Breast epithelium (tissue), 4 donors: ENCODE data around the gene MCF2L2. TPM values are rescaled to one million over a fixed set of nuclear protein-coding genes. Genes with fewer than 3 reads are reported as not detected.
"Not testable (repeated sequence)": the region's sequence is repeated elsewhere in the genome, so short reads cannot be mapped to it uniquely, and the experiment has no call there.

Experiments
- DNase-seq, 2 donors: peaks; one replicate each; pipeline ENCODE4 v3.0.0-alpha.2; 2019; ENCODE audit warnings: low spot score in 2 of 2
- H3K27ac ChIP-seq, 2 donors: fragments of 200-600 bp; sonication (generic) in 1 of 2; one replicate each; pipeline ENCODE4 v1.5.1; 2016 to 2019; ENCODE audit warnings: mild to moderate bottlenecking in 1 of 2
- H3K27me3 ChIP-seq, 2 donors: fragments of 200-600 bp; sonication (generic) in 1 of 2; one replicate each; pipeline versions ENCODE4 v1.5.1 to v1.6.0; 2017 to 2019; ENCODE audit warnings: control low read depth in 1 of 2, mild to moderate bottlenecking in 1 of 2
- H3K36me3 ChIP-seq: fragments of 200-600 bp; one replicate; pipeline ENCODE4 v1.5.1; 2019
- H3K4me1 ChIP-seq, 2 donors: fragments of 200-600 bp; sonication (generic); one replicate each; pipeline ENCODE4 v1.5.1; 2016 to 2019; ENCODE audit warnings: control low read depth in 1 of 2
- H3K4me3 ChIP-seq, 3 donors: fragments of 200-600 bp; sonication (generic); 1 replicate in 2 of 3; 2 replicates in 1 of 3; pipeline ENCODE4 v1.5.1; 2016 to 2019; ENCODE audit warnings: mild to moderate bottlenecking in 3 of 3, moderate library complexity in 2 of 3
- H3K9me3 ChIP-seq, 2 donors: fragments of 200-600 bp; sonication (generic) in 1 of 2; one replicate each; pipeline ENCODE4 v1.5.1; 2016 to 2019; ENCODE audit warnings: control low read depth in 1 of 2
- POLR2A ChIP-seq: fragments of 450-650 bp; IDR thresholded peaks from one replicate; pipeline ENCODE4 v1.6.1; 2016; ENCODE audit warnings: antibody characterized with exemption, mild to moderate bottlenecking, moderate library complexity
- POLR2AphosphoS5 ChIP-seq, 3 donors: sonication (generic); formaldehyde crosslinking; IDR thresholded peaks; one replicate each; pipeline ENCODE4 v1.6.1; 2017; ENCODE audit warnings: antibody characterized with exemption in 3 of 3
- intact Hi-C: fragments of 100-400 bp; cut with DNase I; formaldehyde crosslinking; loops from one replicate; pipeline ENCODE4 v1.15.1; 2023; ENCODE audit warnings: low total_unique reads
- total RNA-seq, 3 donors: library from RNA; depleted of rRNA; stranded (reverse); fragments of >200 nt; gene quantifications; one replicate each; pipeline ENCODE4 v1.1.0, GENCODE V29; 2016
- TF ChIP-seq, protein P1 (sequence below), 3 donors: fragments of 450-650 bp; IDR thresholded peaks; one replicate each; pipeline ENCODE4 v1.5.1; 2016 to 2017; ENCODE audit warnings: antibody characterized with exemption in 3 of 3, mild to moderate bottlenecking in 3 of 3, moderate library complexity in 3 of 3

The MCF2L2 gene
- total RNA-seq, 3 donors from 2014 or later = 0.64 to 1.5 (median 1.3) TPM

- TF ChIP-seq POLR2AphosphoS5 (IDR thresholded peaks at IDR 0.05) = no peak
- no peak for TF ChIP-seq POLR2A
- TF ChIP-seq, protein P1, sequence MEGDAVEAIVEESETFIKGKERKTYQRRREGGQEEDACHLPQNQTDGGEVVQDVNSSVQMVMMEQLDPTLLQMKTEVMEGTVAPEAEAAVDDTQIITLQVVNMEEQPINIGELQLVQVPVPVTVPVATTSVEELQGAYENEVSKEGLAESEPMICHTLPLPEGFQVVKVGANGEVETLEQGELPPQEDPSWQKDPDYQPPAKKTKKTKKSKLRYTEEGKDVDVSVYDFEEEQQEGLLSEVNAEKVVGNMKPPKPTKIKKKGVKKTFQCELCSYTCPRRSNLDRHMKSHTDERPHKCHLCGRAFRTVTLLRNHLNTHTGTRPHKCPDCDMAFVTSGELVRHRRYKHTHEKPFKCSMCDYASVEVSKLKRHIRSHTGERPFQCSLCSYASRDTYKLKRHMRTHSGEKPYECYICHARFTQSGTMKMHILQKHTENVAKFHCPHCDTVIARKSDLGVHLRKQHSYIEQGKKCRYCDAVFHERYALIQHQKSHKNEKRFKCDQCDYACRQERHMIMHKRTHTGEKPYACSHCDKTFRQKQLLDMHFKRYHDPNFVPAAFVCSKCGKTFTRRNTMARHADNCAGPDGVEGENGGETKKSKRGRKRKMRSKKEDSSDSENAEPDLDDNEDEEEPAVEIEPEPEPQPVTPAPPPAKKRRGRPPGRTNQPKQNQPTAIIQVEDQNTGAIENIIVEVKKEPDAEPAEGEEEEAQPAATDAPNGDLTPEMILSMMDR (IDR thresholded peaks at IDR 0.05) = no peak
- DNase-seq = no peak
- H3K4me1 ChIP-seq = peaks cover 0 to 5% of the 10 kb centered on the region in 2 donors
- no peaks in the 10 kb centered on the region for H3K9me3 ChIP-seq
- no peak overlapping the region for H3K4me3 ChIP-seq
- H3K27me3 ChIP-seq = peaks cover 0 to 21% of the 10 kb centered on the region in 2 donors
- intact Hi-C loops = loop anchor here (5.0 kb wide), 1 partner anchor 201 kb away; no protein-coding TSS in a partner anchor
- H3K36me3 ChIP-seq = no peaks in the 10 kb centered on the region
- H3K27ac ChIP-seq = no peak overlapping the region
Observed at GRCh38 chr3:183180784-183181295, 247.6 kb downstream of the MCF2L2 start.

- no peaks in the 10 kb centered on the region for H3K9me3 ChIP-seq
- TF ChIP-seq POLR2AphosphoS5 (IDR thresholded peaks at IDR 0.05) (no peak), POLR2A (no peak)
- TF ChIP-seq, protein P1 (IDR thresholded peaks at IDR 0.05) = no peak
- no peak for DNase-seq
- H3K36me3 ChIP-seq = no peaks in the 10 kb centered on the region
- H3K4me3 ChIP-seq = peak overlapping the region in 1 of 3 donors; percentile 72
- intact Hi-C loops = loop anchor here (5.0 kb wide), 1 partner anchor 202 kb away; no protein-coding TSS in a partner anchor
- H3K4me1 ChIP-seq = peaks cover 0 to 5% of the 10 kb centered on the region in 2 donors
- peaks cover 0 to 23% of the 10 kb centered on the region in 2 donors for H3K27me3 ChIP-seq
- H3K27ac ChIP-seq = no peak overlapping the region
Observed at GRCh38 chr3:183180110-183180783, 248.2 kb downstream of the MCF2L2 start.

DNA sequence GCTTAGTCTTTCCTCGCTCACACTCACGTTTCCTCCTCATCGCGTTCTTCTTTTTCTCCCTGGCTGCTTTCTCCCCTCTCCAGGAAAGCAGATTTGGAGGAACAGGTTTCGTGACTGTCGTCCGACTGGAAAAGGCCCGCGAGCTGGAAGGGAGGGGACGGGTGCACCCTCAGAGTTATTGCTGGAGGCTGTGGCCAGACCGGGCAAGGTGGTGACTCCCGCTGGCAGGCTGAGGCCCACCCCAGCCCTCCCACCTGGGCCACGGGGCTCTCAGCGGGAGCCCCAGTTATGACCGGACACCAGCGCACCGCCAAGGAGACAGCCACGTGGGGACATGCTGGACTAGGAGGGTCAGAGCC is 248.9 kb downstream of the MCF2L2 start:
- Histone ChIP-seq H3K27me3 (peaks cover 0 to 23% of the 10 kb centered on the region in 2 donors), H3K4me3 (peak overlapping the region; percentile 39 to 72 (median 55))
- H3K27ac ChIP-seq, DNase-seq, intact Hi-C loops, H3K9me3 ChIP-seq, H3K4me1 ChIP-seq, H3K36me3 ChIP-seq: not testable (repeated sequence)

DNA sequence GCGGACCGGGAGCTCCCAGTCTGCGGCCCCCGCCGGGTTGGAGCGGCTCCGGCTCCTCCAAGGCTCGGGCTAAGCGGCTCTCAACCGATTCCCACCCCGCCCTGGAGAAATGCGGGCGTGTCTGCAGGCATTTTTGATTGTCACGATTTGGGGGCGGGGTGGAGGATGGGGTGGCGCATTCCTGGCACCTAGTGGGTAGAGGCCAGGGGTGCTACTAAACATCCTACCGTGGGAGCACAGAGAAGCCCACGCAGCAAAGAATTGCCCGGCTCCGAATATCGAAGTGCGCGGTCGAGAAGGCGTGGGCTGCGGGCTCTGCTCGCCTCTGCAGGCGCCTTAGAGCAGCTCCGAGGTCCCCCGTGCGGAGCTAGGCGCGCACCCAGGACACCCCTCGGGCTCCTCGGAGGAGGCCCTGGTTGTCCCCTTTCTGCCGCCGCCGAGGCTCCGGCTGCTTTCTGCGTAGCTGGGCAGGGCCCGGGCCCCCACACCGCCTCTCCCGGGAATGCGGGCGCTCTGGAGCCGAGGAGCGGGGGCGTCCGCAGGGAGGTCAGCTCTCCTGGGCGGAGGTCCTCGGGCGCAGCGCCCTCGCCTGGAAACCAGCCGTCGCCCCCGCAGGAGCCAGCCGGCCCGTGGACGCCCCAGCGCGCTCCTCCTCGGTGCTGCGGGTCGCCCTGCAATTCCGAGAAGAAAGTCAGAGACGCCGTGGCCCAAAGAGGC is 249.4 kb downstream of the MCF2L2 start:
- H3K4me1 ChIP-seq = peaks cover 0 to 5% of the 10 kb centered on the region in 2 donors
- TF ChIP-seq POLR2A (no peak), POLR2AphosphoS5 (IDR thresholded peaks at IDR 0.05) (no peak)
- TF ChIP-seq, protein P1 (IDR thresholded peaks at IDR 0.05) = no peak
- intact Hi-C loops = no loop called here
- no peaks in the 10 kb centered on the region for H3K36me3 ChIP-seq
- no peak overlapping the region for H3K27ac ChIP-seq
- no peak for DNase-seq
- H3K4me3 ChIP-seq = peak overlapping the region; percentile 39 to 72 (median 55)
- peaks cover 0 to 23% of the 10 kb centered on the region in 2 donors for H3K27me3 ChIP-seq
- no peaks in the 10 kb centered on the region for H3K9me3 ChIP-seq

DNA sequence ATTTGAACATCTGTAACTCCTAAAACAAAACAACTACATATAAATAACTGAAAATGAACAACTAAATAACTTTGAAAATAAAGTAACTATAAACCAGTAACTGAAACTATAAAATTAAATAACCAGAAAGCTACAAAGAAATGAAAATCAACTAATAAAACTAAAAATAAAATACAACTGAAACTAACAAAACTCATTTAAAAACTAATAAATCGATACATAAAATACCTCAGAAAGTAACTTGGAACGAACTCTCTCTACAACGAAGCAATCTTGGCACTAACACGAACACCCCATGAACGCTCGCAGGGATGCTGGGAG is 249.9 kb downstream of the MCF2L2 start:
- Histone ChIP-seq H3K4me3 (peak overlapping the region; percentile 39 to 72 (median 55)), H3K27me3 (peaks cover 0 to 23% of the 10 kb centered on the region in 2 donors), H3K36me3 (no peaks in the 10 kb centered on the region), H3K9me3 (no peaks in the 10 kb centered on the region), H3K4me1 (peaks cover 0 to 5% of the 10 kb centered on the region in 2 donors), H3K27ac (no peak overlapping the region)
- intact Hi-C loops = no loop called here
- DNase-seq = no peak
- TF ChIP-seq POLR2AphosphoS5 (IDR thresholded peaks at IDR 0.05) = no peak
- TF ChIP-seq POLR2A = no peak
- TF ChIP-seq, protein P1 (IDR thresholded peaks at IDR 0.05) = no peak
